ENCODE data around the gene SEC61B.

DNA sequence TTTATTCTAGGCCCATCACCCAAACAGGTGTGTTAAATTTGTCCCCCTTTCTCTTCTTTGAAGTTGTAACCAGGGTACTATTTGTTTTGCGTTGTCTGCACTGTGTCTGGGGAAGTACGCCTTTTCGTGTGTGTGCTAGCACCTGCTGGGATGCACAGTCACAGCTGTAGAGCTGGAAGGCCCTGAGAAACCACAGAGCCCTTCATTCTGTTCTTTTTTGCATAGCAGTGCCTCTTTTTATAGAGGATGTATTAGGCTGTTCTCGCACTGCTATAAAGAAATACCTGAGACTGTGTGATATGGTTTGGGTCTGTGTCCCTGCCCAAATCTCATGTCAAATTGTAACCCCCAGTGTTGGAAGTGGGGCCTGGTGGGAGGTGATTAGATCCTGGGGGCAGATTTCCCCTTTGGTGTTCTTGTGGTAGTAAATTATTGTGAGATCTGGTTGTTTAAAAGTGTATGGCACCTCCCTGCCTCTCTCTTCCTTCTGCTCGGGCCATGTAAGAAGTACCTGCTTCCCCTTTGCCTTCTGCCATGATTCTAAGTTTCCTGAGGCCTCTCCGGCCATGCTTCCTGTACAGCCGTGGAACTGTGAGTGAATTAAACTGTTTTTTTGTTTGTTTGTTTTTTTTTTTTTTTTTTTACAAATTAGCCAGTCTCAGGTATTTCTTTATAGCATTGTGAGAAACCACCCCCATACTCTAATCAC lies 14.0 kb downstream of the SEC61B start:
- TF ChIP-seq, protein P1, sequence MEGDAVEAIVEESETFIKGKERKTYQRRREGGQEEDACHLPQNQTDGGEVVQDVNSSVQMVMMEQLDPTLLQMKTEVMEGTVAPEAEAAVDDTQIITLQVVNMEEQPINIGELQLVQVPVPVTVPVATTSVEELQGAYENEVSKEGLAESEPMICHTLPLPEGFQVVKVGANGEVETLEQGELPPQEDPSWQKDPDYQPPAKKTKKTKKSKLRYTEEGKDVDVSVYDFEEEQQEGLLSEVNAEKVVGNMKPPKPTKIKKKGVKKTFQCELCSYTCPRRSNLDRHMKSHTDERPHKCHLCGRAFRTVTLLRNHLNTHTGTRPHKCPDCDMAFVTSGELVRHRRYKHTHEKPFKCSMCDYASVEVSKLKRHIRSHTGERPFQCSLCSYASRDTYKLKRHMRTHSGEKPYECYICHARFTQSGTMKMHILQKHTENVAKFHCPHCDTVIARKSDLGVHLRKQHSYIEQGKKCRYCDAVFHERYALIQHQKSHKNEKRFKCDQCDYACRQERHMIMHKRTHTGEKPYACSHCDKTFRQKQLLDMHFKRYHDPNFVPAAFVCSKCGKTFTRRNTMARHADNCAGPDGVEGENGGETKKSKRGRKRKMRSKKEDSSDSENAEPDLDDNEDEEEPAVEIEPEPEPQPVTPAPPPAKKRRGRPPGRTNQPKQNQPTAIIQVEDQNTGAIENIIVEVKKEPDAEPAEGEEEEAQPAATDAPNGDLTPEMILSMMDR (IDR thresholded peaks at IDR 0.05) = no peak
- TF ChIP-seq POLR2A (IDR thresholded peaks at IDR 0.05) = no peak

All from right lobe of liver (tissue), 4 donors.